ENCODE data around the gene ANKMY2.
A peak's percentile ranks its signal among the peaks of the same experiment; 100 is the strongest.
"Not testable (repeated sequence)": the region's sequence is repeated elsewhere in the genome, so short reads cannot be mapped to it uniquely, and the experiment has no call there.

Gene ANKMY2

GRCh38 chr7:16668049-16668858 is 22.7 kb upstream of the ANKMY2 start:
- peak; percentile 29 for TF ChIP-seq CTCF (conservative IDR thresholded peaks at IDR 0.05)
- TF ChIP-seq ZFX (IDR thresholded peaks at IDR 0.05) = no peak
- H3K27ac ChIP-seq = peak overlapping the region; percentile 46; the same call in 1 of the 2 replicates

- H3K27ac ChIP-seq = no peak overlapping the region
- no peak for TF ChIP-seq CTCF (conservative IDR thresholded peaks at IDR 0.05)
- no peak for TF ChIP-seq ZFX (IDR thresholded peaks at IDR 0.05)
These were observed 21.8 kb upstream of the ANKMY2 start for GRCh38 chr7:16667355-16667754.

GRCh38 chr7:16661924-16662323 is 16.4 kb upstream of the ANKMY2 start:
- no peak overlapping the region for H3K27ac ChIP-seq
- TF ChIP-seq CTCF (conservative IDR thresholded peaks at IDR 0.05) (no peak), ZFX (IDR thresholded peaks at IDR 0.05) (no peak)

GRCh38 chr7:16660702-16661464 is 15.3 kb upstream of the ANKMY2 start:
- no peak for TF ChIP-seq ZFX (IDR thresholded peaks at IDR 0.05)
- TF ChIP-seq CTCF (conservative IDR thresholded peaks at IDR 0.05) = no peak
- no peak overlapping the region; the same call in 1 of the 2 replicates for H3K27ac ChIP-seq

GRCh38 chr7:16659854-16660497 is 14.4 kb upstream of the ANKMY2 start:
- H3K27ac ChIP-seq = not testable (repeated sequence)

GRCh38 chr7:16657656-16658279 is 12.2 kb upstream of the ANKMY2 start:
- H3K27ac ChIP-seq = no peak overlapping the region
- no peak for TF ChIP-seq CTCF (conservative IDR thresholded peaks at IDR 0.05)
- no peak for TF ChIP-seq ZFX (IDR thresholded peaks at IDR 0.05)

GRCh38 chr7:16656141-16656540 is 10.6 kb upstream of the ANKMY2 start:
- no peak overlapping the region for H3K27ac ChIP-seq
- TF ChIP-seq CTCF (conservative IDR thresholded peaks at IDR 0.05) (no peak), ZFX (IDR thresholded peaks at IDR 0.05) (no peak)

Data from C4-2B (cell line).